GM20000 (cell line): ENCODE data around the gene KCNJ1.
A peak's percentile ranks its signal among the peaks of the same experiment; 100 is the strongest.

Experiments used
- DNase-seq: peaks from one replicate; pipeline ENCODE4 v3.0.0; 2012; ENCODE audit warnings: low spot score
- TF ChIP-seq, protein P1 (sequence below): IDR thresholded peaks from 2 replicates; pipeline ENCODE4 v1.5.1; 2012; ENCODE audit warnings: mild to moderate bottlenecking, control low read depth; ENCODE audit errors: extremely low read depth, missing control alignments

Gene KCNJ1

DNA sequence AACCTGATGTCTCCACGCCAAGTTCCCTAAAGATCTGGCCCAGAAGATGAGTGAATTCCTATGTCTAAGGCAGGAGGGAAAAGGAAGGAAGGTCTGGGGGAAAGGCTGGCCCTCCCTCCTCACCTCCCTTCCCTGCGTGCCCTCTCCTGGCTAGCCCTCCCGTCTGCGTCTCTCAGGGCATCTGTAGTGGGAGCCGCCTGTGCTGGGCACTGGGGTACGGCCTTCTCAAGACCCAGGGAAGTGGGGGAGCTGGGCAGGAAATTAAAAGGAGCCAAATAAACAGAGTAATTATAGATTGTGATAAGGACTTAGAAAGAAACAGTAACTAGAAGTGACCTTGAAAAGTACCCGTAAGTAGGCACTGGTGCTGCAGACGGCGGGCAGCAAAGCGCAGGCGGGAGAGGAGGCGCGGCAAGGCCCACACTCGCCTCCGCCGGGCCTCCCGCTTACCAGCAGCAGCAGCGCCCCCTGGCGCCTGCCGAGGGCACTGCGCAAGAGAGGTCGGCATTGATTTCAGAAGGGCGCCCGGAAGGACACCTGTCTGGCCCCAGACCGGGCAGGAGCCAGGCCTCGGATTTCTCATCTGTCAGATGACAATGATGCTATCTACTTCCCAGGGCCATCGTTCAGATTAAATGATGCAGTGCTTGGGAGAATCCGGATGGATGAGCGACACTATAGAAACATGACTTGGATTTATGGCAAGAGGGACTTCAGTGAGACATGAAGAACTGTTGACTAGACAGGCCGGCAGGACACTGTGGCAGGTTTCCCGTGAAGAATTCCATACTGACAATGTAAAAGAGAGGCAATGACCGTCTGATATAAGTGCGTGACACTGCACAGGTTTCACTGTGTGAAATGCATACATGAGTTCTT, 7.3 kb downstream of the KCNJ1 start:
- peak; percentile 81 for DNase-seq
- TF ChIP-seq, protein P1, sequence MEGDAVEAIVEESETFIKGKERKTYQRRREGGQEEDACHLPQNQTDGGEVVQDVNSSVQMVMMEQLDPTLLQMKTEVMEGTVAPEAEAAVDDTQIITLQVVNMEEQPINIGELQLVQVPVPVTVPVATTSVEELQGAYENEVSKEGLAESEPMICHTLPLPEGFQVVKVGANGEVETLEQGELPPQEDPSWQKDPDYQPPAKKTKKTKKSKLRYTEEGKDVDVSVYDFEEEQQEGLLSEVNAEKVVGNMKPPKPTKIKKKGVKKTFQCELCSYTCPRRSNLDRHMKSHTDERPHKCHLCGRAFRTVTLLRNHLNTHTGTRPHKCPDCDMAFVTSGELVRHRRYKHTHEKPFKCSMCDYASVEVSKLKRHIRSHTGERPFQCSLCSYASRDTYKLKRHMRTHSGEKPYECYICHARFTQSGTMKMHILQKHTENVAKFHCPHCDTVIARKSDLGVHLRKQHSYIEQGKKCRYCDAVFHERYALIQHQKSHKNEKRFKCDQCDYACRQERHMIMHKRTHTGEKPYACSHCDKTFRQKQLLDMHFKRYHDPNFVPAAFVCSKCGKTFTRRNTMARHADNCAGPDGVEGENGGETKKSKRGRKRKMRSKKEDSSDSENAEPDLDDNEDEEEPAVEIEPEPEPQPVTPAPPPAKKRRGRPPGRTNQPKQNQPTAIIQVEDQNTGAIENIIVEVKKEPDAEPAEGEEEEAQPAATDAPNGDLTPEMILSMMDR = peak; percentile 92

DNA sequence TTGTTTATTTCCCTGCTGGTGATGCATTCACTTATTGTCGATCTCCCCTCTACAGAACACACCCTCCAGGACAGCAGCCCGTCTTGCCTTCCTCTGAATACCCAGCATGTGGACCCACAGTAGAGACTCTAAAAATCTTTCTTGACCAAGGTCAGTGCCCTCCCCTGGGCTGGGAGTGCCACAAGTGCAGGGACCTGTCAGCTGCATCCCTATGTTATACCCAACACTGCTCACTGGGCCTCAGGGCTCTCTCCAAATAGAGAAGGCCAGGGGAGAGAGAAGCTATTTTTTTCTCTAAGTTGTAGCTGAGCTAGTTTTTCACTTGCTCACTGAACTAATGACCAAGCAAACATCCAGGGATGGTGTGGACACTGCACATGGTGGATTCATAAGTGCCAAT, 9.8 kb downstream of the KCNJ1 start:
- TF ChIP-seq, protein P1 = no peak
- DNase-seq = no peak

DNA sequence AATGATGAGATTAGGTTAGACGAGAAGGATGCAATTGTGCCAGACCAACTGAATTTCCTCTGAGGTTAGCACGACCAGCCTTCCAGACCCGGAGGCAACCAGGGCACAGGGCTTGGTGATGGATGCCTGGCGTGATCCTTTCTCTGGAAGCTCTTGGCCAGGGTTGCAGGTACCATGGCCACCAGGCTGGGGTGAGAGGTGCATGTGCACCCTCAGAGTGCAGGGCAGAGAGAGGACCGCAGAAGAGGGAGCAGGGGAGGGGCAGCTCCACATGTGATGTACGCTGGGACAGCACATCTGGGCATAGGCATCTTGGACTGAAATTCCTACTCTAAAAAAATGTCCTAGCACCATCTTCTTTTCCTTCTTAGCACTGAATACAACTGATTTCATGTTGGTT, 10.9 kb downstream of the KCNJ1 start:
- TF ChIP-seq, protein P1 = no peak
- no peak for DNase-seq

DNA sequence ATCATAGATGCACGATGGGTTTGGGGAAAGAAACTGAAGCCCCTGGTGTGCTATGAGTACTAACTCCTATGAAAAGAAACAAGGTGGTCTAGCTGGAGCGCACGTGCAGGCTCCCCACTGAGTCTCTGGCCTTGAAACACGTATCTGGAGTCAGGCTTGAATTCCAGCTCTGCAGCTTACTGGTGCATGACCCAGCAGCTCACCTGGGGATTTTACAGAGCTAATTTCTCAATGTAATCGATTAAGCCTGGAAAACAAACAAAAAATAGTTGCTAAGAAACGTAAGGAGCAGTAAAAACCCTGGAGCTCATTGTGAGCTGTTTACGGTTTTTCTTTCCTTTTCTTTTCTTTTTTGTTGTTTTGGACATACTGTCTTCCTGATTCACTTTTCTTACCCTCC, 12.3 kb downstream of the KCNJ1 start:
- no peak for DNase-seq
- TF ChIP-seq, protein P1 = no peak

DNA sequence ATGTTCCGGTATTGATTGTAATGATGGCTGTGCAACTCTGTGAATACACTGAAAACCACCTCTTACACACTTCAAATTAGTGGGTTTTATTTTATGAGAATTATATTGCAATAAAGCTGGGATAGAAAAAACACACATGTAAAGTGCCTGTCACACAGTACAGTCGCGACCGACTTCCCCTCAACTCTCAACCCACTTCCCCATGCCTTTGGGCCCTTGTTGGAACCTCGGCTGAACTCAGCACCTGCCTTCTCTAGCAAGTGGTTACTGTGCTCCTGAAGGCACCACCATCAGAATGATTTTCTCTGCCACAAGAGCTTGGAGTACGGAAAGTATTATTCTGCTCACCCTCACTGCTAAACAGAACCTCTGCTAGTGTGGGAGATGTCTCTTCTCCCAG, 13.5 kb downstream of the KCNJ1 start:
- TF ChIP-seq, protein P1 = no peak
- DNase-seq = no peak

DNA sequence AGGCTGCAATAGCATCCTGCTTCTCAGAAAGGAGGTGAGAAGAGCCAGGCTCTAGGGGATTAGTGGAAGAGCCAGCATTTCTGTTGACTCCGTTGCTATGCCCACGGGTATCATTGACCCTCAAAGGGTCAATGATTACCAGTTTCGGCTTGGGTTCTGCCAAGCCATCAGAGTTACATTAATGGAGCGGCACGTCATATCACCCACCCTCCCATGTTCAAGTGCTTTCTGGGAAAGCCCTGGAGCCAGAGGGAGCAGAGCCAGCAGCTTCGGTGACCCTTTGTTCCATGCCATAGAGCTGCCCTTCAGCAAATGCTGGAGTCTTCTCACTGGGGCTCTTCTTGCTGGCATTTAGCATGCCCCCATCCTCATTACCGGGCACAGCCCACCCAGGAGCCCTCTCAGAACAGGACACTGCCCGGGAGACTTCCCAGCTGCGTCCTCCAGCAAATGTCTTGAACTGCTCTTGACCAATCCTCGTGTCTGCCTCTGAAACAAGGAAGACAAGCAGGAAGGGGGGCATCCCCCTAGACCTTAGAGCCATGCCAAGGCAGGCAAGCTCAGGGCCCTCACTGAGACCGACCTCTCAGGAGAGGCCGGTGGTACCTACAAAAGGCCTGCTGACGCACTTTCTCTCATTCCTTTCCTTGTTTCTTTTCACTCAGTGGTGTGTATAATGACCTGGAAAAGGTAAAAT, 14.6 kb downstream of the KCNJ1 start:
- no peak for DNase-seq
- TF ChIP-seq, protein P1 = no peak

DNA sequence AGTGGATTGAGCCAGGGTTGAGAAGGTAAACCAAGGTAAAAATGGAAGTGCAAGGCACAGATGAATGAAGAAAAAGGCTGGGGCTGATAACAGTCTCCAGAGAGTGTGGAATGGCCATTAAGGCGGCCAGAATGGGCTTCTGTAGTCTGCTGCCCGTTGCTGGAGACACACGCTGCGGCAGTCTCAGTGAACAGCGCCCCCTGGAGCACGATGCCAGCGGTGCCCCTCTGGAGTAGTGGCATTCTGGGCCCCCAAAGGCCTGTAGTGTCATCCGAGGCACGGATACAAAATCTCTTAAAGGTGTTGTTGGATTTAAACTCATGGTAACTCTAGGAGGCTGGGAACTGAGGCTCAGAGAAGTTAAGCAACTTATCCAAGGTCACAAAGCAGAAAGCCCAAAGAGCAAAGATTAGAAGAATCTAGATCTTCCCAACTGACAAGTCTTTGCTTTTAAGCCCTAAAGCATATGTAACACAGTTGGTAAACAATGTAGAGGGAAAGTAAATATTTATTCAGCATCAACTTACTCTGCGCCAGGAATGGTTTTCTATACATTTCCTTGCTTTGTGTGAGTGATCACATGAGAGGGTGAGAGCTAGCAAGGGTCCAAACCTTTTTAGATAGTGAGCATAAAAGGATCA, 18.2 kb downstream of the KCNJ1 start:
- DNase-seq = peak; percentile 74
- TF ChIP-seq, protein P1 = peak; percentile 78
